HAP-1 (cell line): Measurements from ENCODE around the gene AHDC1.

Source experiments
- DNase-seq, 2 experiments: peaks; one replicate each; pipeline ENCODE4 v3.0.0-alpha.2; 2016 to 2020; ENCODE audit warnings: low spot score in 2 of 2
- H3K27me3 ChIP-seq: fragments of 250-450 bp; sonication (Bioruptor Pico); 2 replicates; pipeline ENCODE4 v1.5.1; 2020; ENCODE audit warnings: low read depth, mild to moderate bottlenecking, moderate library complexity
- H3K36me3 ChIP-seq: fragments of 250-450 bp; sonication (Bioruptor Pico); replicated peaks from 2 replicates; pipeline ENCODE4 v1.5.1; 2020; ENCODE audit warnings: mild to moderate bottlenecking
- H3K4me1 ChIP-seq: fragments of 250-450 bp; sonication (Bioruptor Pico); 2 replicates; pipeline ENCODE4 v1.5.1; 2020; ENCODE audit warnings: mild to moderate bottlenecking
- H3K4me3 ChIP-seq: fragments of 250-450 bp; sonication (Bioruptor Pico); 2 replicates; pipeline ENCODE4 v1.5.1; 2020; ENCODE audit warnings: mild to moderate bottlenecking, moderate library complexity
- H3K9me3 ChIP-seq: fragments of 250-450 bp; sonication (Bioruptor Pico); 2 replicates; pipeline ENCODE4 v1.5.1; 2020; ENCODE audit warnings: mild to moderate bottlenecking, moderate library complexity
- in situ Hi-C: fragments of 300-500 bp; cut with MboI; formaldehyde crosslinking; loops from 3 replicates; pipeline ENCODE4 v1.14.3; 2020; ENCODE audit warnings: low sequenced_read_pairs, inconsistent platforms, mixed read lengths

Gene AHDC1

DNA sequence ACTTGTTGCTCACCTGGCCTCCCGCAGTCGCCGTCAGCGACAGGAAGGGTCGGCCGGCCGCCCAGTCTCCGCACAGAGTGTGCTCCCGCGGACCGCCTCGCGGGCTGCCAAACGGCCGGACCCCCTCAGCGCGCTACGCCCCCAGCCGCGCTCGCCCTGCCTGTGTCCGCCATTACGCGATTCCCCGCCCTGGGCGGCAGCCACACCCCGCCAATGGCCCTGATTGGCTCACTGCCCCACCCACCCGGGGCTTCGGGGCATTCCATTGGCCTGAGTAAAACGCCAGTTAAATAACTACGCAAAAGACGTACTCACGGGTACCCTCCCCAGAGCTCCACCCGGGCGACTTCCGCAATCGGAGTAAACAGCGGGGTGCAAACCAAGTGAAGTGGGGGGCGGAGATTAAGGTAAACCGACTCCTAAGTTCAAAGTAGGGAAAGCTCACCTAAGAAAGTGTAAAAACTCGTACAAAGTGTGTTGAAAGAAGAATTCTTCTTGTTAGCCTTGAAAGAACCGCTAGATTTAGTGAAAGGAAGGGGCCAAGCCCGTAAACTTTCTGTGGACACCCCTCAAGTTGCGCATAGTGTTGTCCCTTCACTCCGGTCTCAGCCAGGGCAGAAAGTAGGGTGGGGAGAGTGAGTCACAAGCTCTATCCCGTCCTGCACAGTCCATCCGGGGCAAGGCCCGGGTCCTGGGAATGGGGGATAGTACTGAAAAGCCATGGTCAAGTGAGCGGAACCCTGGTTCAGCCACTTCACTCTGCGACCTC, 113.8 kb downstream of the AHDC1 start, which contains the start of gene WASF2:
Gene WASF2, minus strand, starts transcription at position 195 of the 769 bp plus-strand sequence. CDS start 61,277 bp downstream, outside the sequence.
- H3K4me1 ChIP-seq = peaks cover 17% of the 10 kb centered on the region
- peak; percentile 98 for DNase-seq
- H3K4me3 ChIP-seq = peak within 1 kb of the TSS; percentile 97
- H3K9me3 ChIP-seq = no peaks in the 10 kb centered on the region
- in situ Hi-C loops = no loop called here
- H3K36me3 ChIP-seq = peaks cover 4% of the 10 kb centered on the region; the same call in 1 of the 2 replicates
- H3K27me3 ChIP-seq = no peaks in the 10 kb centered on the region

DNA sequence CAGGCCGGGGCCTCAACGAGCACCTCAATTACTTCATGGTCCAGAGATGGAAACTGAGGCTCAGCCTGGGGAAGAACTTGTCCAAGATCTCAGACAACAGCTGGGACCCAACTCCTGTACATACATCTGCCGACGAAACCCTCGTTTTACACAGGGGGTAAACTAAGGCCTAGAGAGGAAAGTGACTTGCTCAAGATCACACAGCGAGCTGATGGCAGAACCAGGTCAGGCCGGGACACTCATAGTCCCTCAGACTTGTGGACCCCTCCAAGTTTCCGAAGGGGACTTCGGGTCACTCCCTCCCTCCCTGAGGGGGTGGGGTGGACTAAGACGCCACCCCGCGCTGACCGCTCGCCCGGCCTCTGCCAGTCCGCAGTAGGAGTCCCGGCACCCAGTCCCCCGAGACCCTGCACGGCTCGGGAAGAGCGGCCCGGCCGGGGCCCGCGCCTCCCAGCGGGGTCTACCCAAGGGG, 114.4 kb downstream of the AHDC1 start:
- no peaks in the 10 kb centered on the region for H3K9me3 ChIP-seq
- in situ Hi-C loops = no loop called here
- no peaks in the 10 kb centered on the region for H3K27me3 ChIP-seq
- H3K4me1 ChIP-seq = peaks cover 17% of the 10 kb centered on the region
- H3K4me3 ChIP-seq = peak overlapping the region; percentile 97
- H3K36me3 ChIP-seq = peaks cover 4% of the 10 kb centered on the region; the same call in 1 of the 2 replicates
- DNase-seq = peak in 1 of 2 experiments; percentile 22

- peak overlapping the region; percentile 97 for H3K4me3 ChIP-seq
- peak in 1 of 2 experiments; percentile 55 for DNase-seq
- peaks cover 15% of the 10 kb centered on the region for H3K4me1 ChIP-seq
- in situ Hi-C loops = no loop called here
- peaks cover 4% of the 10 kb centered on the region; the same call in 1 of the 2 replicates for H3K36me3 ChIP-seq
- no peaks in the 10 kb centered on the region for H3K27me3 ChIP-seq
- H3K9me3 ChIP-seq = no peaks in the 10 kb centered on the region
Measured at GRCh38 chr1:27487966-27488884, 115.7 kb downstream of the AHDC1 start.

GRCh38 chr1:27485363-27485762, 118.6 kb downstream of the AHDC1 start:
- peaks cover 4% of the 10 kb centered on the region; the same call in 1 of the 2 replicates for H3K36me3 ChIP-seq
- no peak overlapping the region for H3K4me3 ChIP-seq
- in situ Hi-C loops = no loop called here
- no peak for DNase-seq
- peaks cover 25% of the 10 kb centered on the region for H3K4me1 ChIP-seq
- H3K27me3 ChIP-seq = no peaks in the 10 kb centered on the region
- H3K9me3 ChIP-seq = no peaks in the 10 kb centered on the region
